ENCODE data around the gene NCKAP1.

GRCh38 chr2:182904844-182905243 is 133.4 kb downstream of the NCKAP1 start:
- TF ChIP-seq EZH2 (optimal IDR thresholded peaks at IDR 0.05; ENCODE audit: low read depth, low read length) (no peak), CTCF (IDR thresholded peaks at IDR 0.05; ENCODE audit: low read length) (no peak)

Data from MM.1S (cell line).